HEK293 (cell line): ENCODE data around the gene DCP1A.

Experiments used
- CTCF ChIA-PET: fragments of 350-600 bp; formaldehyde crosslinking; extraction: SDS; loops from one replicate; lab custom pipeline; 2021; ENCODE audit warnings: antibody characterized with exemption; lab: Yijun Ruan, JAX
- POLR2A ChIA-PET: fragments of 300-600 bp; formaldehyde crosslinking; extraction: SDS; loops from one replicate; lab custom pipeline; 2020; ENCODE audit warnings: antibody characterized with exemption, inconsistent platforms; lab: Yijun Ruan, JAX
- H3K27ac ChIP-seq: fragments of 200-500 bp; sonication (Bioruptor generic); 2 replicates; pipeline ENCODE4 v1.5.1; 2014; ENCODE audit warnings: low read depth, low read length, control low read depth, inconsistent platforms; ENCODE audit errors: extremely low read depth
- H3K36me3 ChIP-seq, 2 experiments: fragments of 200-500 bp in 1 of 2; sonication (Bioruptor generic) in 1 of 2; 1 replicate in 1 of 2; 2 replicates in 1 of 2; pipeline ENCODE4 v1.5.1; 2014 to 2017; ENCODE audit warnings: inconsistent platforms in 2 of 2, low read length in 2 of 2; ENCODE audit not compliant: control insufficient read depth in 2 of 2, insufficient read depth in 1 of 2
- H3K4me1 ChIP-seq: fragments of 200-500 bp; sonication (Bioruptor generic); 2 replicates; pipeline ENCODE4 v1.5.1; 2014; ENCODE audit warnings: mild to moderate bottlenecking, low read length, inconsistent platforms; ENCODE audit not compliant: control insufficient read depth, insufficient read depth
- H3K4me3 ChIP-seq: 2 replicates; pipeline ENCODE4 v1.5.1; 2011; ENCODE audit warnings: low read depth, mild to moderate bottlenecking, control low read depth, low read length, moderate library complexity
- H3K9me3 ChIP-seq: fragments of 200-500 bp; sonication (Bioruptor generic); 2 replicates; pipeline ENCODE4 v1.5.1; 2014; ENCODE audit warnings: low read depth, low read length, inconsistent platforms; ENCODE audit not compliant: control insufficient read depth, insufficient read depth
- BCL11A ChIP-seq: fragments of 450-650 bp; formaldehyde crosslinking; IDR thresholded peaks from 2 replicates; pipeline ENCODE4 v1.5.1; 2016; ENCODE audit warnings: low read depth, missing biosample characterization, missing genetic modification characterization
- BCL11B ChIP-seq: fragments of 450-650 bp; formaldehyde crosslinking; IDR thresholded peaks from 2 replicates; pipeline ENCODE4 v1.5.1; 2016; ENCODE audit warnings: low read depth, missing biosample characterization, missing genetic modification characterization
- MEIS1 ChIP-seq: sonication (generic); formaldehyde crosslinking; IDR thresholded peaks from 2 replicates; pipeline ENCODE4 v1.8.1; 2022; ENCODE audit warnings: missing genetic modification reagents, mild to moderate bottlenecking, borderline replicate concordance
- SETDB1 ChIP-seq: IDR thresholded peaks from one replicate; pipeline ENCODE4 v1.6.1; 2017; ENCODE audit warnings: mild to moderate bottlenecking, low read length, moderate library complexity, mixed read lengths; ENCODE audit not compliant: insufficient read length
- TCF7L2 ChIP-seq: IDR thresholded peaks from 2 replicates; pipeline ENCODE4 v1.6.1; 2011; ENCODE audit warnings: low read depth, mild to moderate bottlenecking, inconsistent platforms, low read length, moderate library complexity, borderline replicate concordance
- ZBTB17 ChIP-seq: fragments of 450-650 bp; formaldehyde crosslinking; IDR thresholded peaks from 2 replicates; pipeline ENCODE4 v1.5.1; 2016; ENCODE audit warnings: missing biosample characterization, missing genetic modification characterization
- ZBTB20 ChIP-seq: fragments of 450-650 bp; formaldehyde crosslinking; IDR thresholded peaks from 2 replicates; pipeline ENCODE4 v1.5.1; 2016; ENCODE audit warnings: missing biosample characterization, missing genetic modification characterization
- ZBTB26 ChIP-seq: fragments of 450-650 bp; formaldehyde crosslinking; optimal IDR thresholded peaks from 2 replicates; pipeline ENCODE3; 2016; ENCODE audit warnings: missing biosample characterization, mild to moderate bottlenecking, missing genetic modification characterization
- ZBTB44 ChIP-seq: fragments of 450-650 bp; IDR thresholded peaks from 2 replicates; pipeline ENCODE4 v1.5.1; 2018; ENCODE audit warnings: missing biosample characterization, mild to moderate bottlenecking, missing genetic modification characterization
- ZNF112 ChIP-seq: fragments of 450-650 bp; formaldehyde crosslinking; IDR thresholded peaks from 2 replicates; pipeline ENCODE4 v1.5.0; 2017; ENCODE audit warnings: missing biosample characterization, missing genetic modification characterization
- ZNF146 ChIP-seq: fragments of 450-650 bp; formaldehyde crosslinking; IDR thresholded peaks from 2 replicates; pipeline ENCODE4 v1.5.1; 2016; ENCODE audit warnings: missing biosample characterization, missing genetic modification characterization
- ZNF169 ChIP-seq: fragments of 450-650 bp; formaldehyde crosslinking; IDR thresholded peaks from 2 replicates; pipeline ENCODE4 v1.5.1; 2016; ENCODE audit warnings: missing biosample characterization, missing genetic modification characterization
- ZNF211 ChIP-seq: fragments of 450-650 bp; formaldehyde crosslinking; IDR thresholded peaks from 2 replicates; pipeline ENCODE4 v1.5.1; 2016; ENCODE audit warnings: low read depth, missing biosample characterization, missing genetic modification characterization
- ZNF24 ChIP-seq: fragments of 450-650 bp; formaldehyde crosslinking; IDR thresholded peaks from 2 replicates; pipeline ENCODE4 v1.5.1; 2016; ENCODE audit warnings: missing biosample characterization, missing genetic modification characterization
- ZNF366 ChIP-seq: fragments of 450-650 bp; formaldehyde crosslinking; conservative IDR thresholded peaks from 2 replicates; pipeline ENCODE4 v1.5.1; 2016; ENCODE audit warnings: missing biosample characterization, missing genetic modification characterization
- ZNF561 ChIP-seq: fragments of 450-650 bp; IDR thresholded peaks from 2 replicates; pipeline ENCODE4 v1.5.1; 2018; ENCODE audit warnings: missing biosample characterization, missing genetic modification characterization, borderline replicate concordance
- ZNF610 ChIP-seq: fragments of 450-650 bp; formaldehyde crosslinking; IDR thresholded peaks from 2 replicates; pipeline ENCODE4 v1.5.1; 2016; ENCODE audit warnings: missing biosample characterization, missing genetic modification characterization, borderline replicate concordance
- ZNF645 ChIP-seq: fragments of 450-650 bp; formaldehyde crosslinking; IDR thresholded peaks from 2 replicates; pipeline ENCODE4; 2016; ENCODE audit warnings: missing biosample characterization, missing genetic modification characterization
- ZNF660 ChIP-seq: fragments of 450-650 bp; IDR thresholded peaks from 2 replicates; pipeline ENCODE4 v1.5.1; 2018; ENCODE audit warnings: missing biosample characterization, mild to moderate bottlenecking, missing genetic modification characterization
- ZNF843 ChIP-seq: fragments of 450-650 bp; formaldehyde crosslinking; IDR thresholded peaks from 2 replicates; pipeline ENCODE4 v1.5.1; 2016; ENCODE audit warnings: missing biosample characterization, missing genetic modification characterization
- TF ChIP-seq, protein P1 (sequence below): fragments of 450-650 bp; formaldehyde crosslinking; IDR thresholded peaks from 2 replicates; pipeline ENCODE4 v1.5.0; 2017; ENCODE audit warnings: missing biosample characterization, missing genetic modification characterization, borderline replicate concordance

DCP1A gene

GRCh38 chr3:53303549-53303948 is 43.8 kb downstream of the DCP1A start (continued):
- TF ChIP-seq, protein P1, sequence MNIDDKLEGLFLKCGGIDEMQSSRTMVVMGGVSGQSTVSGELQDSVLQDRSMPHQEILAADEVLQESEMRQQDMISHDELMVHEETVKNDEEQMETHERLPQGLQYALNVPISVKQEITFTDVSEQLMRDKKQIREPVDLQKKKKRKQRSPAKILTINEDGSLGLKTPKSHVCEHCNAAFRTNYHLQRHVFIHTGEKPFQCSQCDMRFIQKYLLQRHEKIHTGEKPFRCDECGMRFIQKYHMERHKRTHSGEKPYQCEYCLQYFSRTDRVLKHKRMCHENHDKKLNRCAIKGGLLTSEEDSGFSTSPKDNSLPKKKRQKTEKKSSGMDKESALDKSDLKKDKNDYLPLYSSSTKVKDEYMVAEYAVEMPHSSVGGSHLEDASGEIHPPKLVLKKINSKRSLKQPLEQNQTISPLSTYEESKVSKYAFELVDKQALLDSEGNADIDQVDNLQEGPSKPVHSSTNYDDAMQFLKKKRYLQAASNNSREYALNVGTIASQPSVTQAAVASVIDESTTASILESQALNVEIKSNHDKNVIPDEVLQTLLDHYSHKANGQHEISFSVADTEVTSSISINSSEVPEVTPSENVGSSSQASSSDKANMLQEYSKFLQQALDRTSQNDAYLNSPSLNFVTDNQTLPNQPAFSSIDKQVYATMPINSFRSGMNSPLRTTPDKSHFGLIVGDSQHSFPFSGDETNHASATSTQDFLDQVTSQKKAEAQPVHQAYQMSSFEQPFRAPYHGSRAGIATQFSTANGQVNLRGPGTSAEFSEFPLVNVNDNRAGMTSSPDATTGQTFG (tag by site-specific recombination) = no peak
- TF ChIP-seq ZNF561 (tag by site-specific recombination) = no peak
- TF ChIP-seq ZNF366 (tag by site-specific recombination) = no peak
- no peak for TF ChIP-seq ZBTB26 (tag by site-specific recombination)
- no peak for TF ChIP-seq ZNF146 (tag by site-specific recombination)
- no peak for TF ChIP-seq BCL11A
- no peak for TF ChIP-seq SETDB1
- TF ChIP-seq ZNF169 = no peak
- no peak for TF ChIP-seq MEIS1 (CRISPR knock-in tag)
- TF ChIP-seq ZNF843 = no peak
- no peak for TF ChIP-seq ZBTB20 (tag by site-specific recombination)
- no peak for TF ChIP-seq ZNF610 (tag by site-specific recombination)
- TF ChIP-seq, all 188 proteins: peak for 0

- H3K9me3 ChIP-seq = no peaks in the 10 kb centered on the region
- TF ChIP-seq ZNF211 (tag by site-specific recombination) = no peak
- TF ChIP-seq ZNF24 (tag by site-specific recombination) = no peak
- no peak for TF ChIP-seq BCL11B (tag by site-specific recombination)
- TF ChIP-seq ZNF645 (tag by site-specific recombination) = no peak
- no peak for TF ChIP-seq ZBTB17
- no peak for TF ChIP-seq ZNF660 (tag by site-specific recombination)
- TF ChIP-seq ZBTB44 = no peak
- TF ChIP-seq ZNF112 (tag by site-specific recombination) = no peak
- TF ChIP-seq TCF7L2 = no peak
- POLR2A ChIA-PET = no interaction called here
- no peak overlapping the region for H3K27ac ChIP-seq
- no peaks in the 10 kb centered on the region for H3K4me1 ChIP-seq
- CTCF ChIA-PET = interaction anchor here (1.2 kb wide), 1 partner anchor 16 kb away, joined by 3 read pairs; no protein-coding TSS in a partner anchor
- peaks cover 7 to 57% of the 10 kb centered on the region in 2 experiments for H3K36me3 ChIP-seq
- H3K4me3 ChIP-seq = no peak overlapping the region
Observed at GRCh38 chr3:53300826-53301225, 46.5 kb downstream of the DCP1A start.
